Transverse colon (tissue), 3 donors: ENCODE data around the gene CPAMD8.

Experiments
- CTCF ChIP-seq, 5 experiments: fragments of 200-600 bp in 3 of 5; fragments of 450-650 bp in 2 of 5; sonication (generic) in 3 of 5; IDR thresholded peaks; 1 replicate in 2 of 5; 2 replicates in 3 of 5; pipeline ENCODE4 v1.5.1; 2016 to 2017; ENCODE audit warnings: antibody characterized with exemption in 5 of 5, inconsistent platforms in 3 of 5, mild to moderate bottlenecking in 2 of 5, moderate library complexity in 1 of 5
- POLR2A ChIP-seq: fragments of 450-650 bp; IDR thresholded peaks from one replicate; pipeline ENCODE4 v1.6.1; 2016; ENCODE audit warnings: antibody characterized with exemption, mild to moderate bottlenecking, moderate library complexity

GRCh38 chr19:16862826-16863415 lies 163.7 kb downstream of the CPAMD8 start:
- TF ChIP-seq CTCF (IDR thresholded peaks at IDR 0.05): no peak
- no peak for TF ChIP-seq POLR2A
